Left cardiac atrium (tissue), 4 donors: Measurements from ENCODE around the gene ACOT11. TPM values are rescaled to one million over a fixed set of nuclear protein-coding genes. Genes with fewer than 3 reads are reported as not detected.
"Not testable (repeated sequence)": the region's sequence is repeated elsewhere in the genome, so short reads cannot be mapped to it uniquely, and the experiment has no call there.

Experiments
- ATAC-seq, 2 donors: fragments of 200-7000 bp; cut with Tn5 transposase; one replicate each; pipeline ENCODE4 v1.9.1; 2020; ENCODE audit warnings: mild to moderate bottlenecking in 2 of 2, moderate library complexity in 2 of 2
- DNase-seq: peaks from one replicate; pipeline ENCODE4 v3.0.0-alpha.2; 2020
- intact Hi-C, 2 donors: fragments of 100-400 bp; cut with DNase I; formaldehyde crosslinking; loops; one replicate each; pipeline versions ENCODE4 v1.14.1 to v1.15.1; 2022 to 2023
- total RNA-seq, 2 donors: library from RNA; stranded (reverse); fragmentation: NEBNext Ultra II Directional; extraction: Animal tissue kit (Norgen Biotek cat#: 25700); gene quantifications; one replicate each; pipeline ENCODE4 v1.2.1, GENCODE V29; 2021
- donor health status: DM: no; HTN: yes; CAD: no.
- donor health status: DM: no; HTN: yes; CAD: no; lungs with severe emphysema.
- donor health status: DM: yes; HTN: yes; CAD: no.
- donor health status: Dilated cardiomyopathy.

Gene ACOT11
- total RNA-seq, 2 donors from 2014 or later: 15.2 to 23.3 TPM

GRCh38 chr1:54623216-54624007 is 75.4 kb downstream of the ACOT11 start, which contains the start of gene FAM151A:
Gene FAM151A (minus strand): TSS chr1:54623525. CDS start chr1:54623395, 130 bp downstream.
- ATAC-seq: peak; percentile 44 to 64
- DNase-seq: no peak
- intact Hi-C loops: no loop called here

- DNase-seq (no peak), ATAC-seq (peak; percentile 12 to 75)
- intact Hi-C loops: no loop called here
These were observed 76.7 kb downstream of the ACOT11 start for GRCh38 chr1:54624466-54625464.

GRCh38 chr1:54627196-54627595 is 79.2 kb downstream of the ACOT11 start:
- DNase-seq (no peak), ATAC-seq (no peak)
- intact Hi-C loops: no loop called here

- DNase-seq, intact Hi-C loops, ATAC-seq: not testable (repeated sequence)
These were observed 87.8 kb downstream of the ACOT11 start for GRCh38 chr1:54635804-54636203.

GRCh38 chr1:54636461-54637446 is 88.7 kb downstream of the ACOT11 start:
- intact Hi-C loops, DNase-seq, ATAC-seq: not testable (repeated sequence)

GRCh38 chr1:54640361-54640760 is 92.3 kb downstream of the ACOT11 start:
- ATAC-seq (no peak), DNase-seq (no peak)
- intact Hi-C loops: no loop called here

GRCh38 chr1:54640863-54641836 is 93.1 kb downstream of the ACOT11 start, which contains the start of gene MROH7:
Gene MROH7 (plus strand): TSS chr1:54641786. CDS start chr1:54652927, 11,141 bp downstream.
- no peak for ATAC-seq
- intact Hi-C loops: no loop called here

GRCh38 chr1:54643736-54644135 is 95.7 kb downstream of the ACOT11 start:
- intact Hi-C loops: no loop called here
- DNase-seq: no peak
- ATAC-seq: no peak

More at GRCh38 chr1:54640863-54641836, 93.1 kb downstream of the ACOT11 start, which contains the start of gene MROH7:
- no peak for DNase-seq

- ATAC-seq (peak; percentile 83 to 87), DNase-seq (peak; percentile 40)
- intact Hi-C loops: no loop called here
These were observed 98.0 kb downstream of the ACOT11 start for GRCh38 chr1:54645806-54646676.

- no peak for ATAC-seq
- intact Hi-C loops: no loop called here
- DNase-seq: no peak
These were observed 101.3 kb downstream of the ACOT11 start for GRCh38 chr1:54649130-54649898.

GRCh38 chr1:54649921-54650320 is 101.9 kb downstream of the ACOT11 start:
- no peak for DNase-seq
- intact Hi-C loops: no loop called here
- ATAC-seq: no peak

GRCh38 chr1:54650417-54650816 is 102.4 kb downstream of the ACOT11 start:
- intact Hi-C loops: no loop called here
- ATAC-seq (no peak), DNase-seq (no peak)

- ATAC-seq: no peak
- intact Hi-C loops: no loop called here
- no peak for DNase-seq
These were observed 103.6 kb downstream of the ACOT11 start for GRCh38 chr1:54651608-54652007.

- intact Hi-C loops: no loop called here
- DNase-seq (no peak), ATAC-seq (no peak)
These were observed 104.1 kb downstream of the ACOT11 start for GRCh38 chr1:54652168-54652567.

GRCh38 chr1:54653036-54653435 is 105.0 kb downstream of the ACOT11 start:
- intact Hi-C loops: no loop called here
- no peak for DNase-seq
- ATAC-seq: no peak
